ENCODE measurements around the gene LRCOL1. TPM values are rescaled to one million over a fixed set of nuclear protein-coding genes. Genes with fewer than 3 reads are reported as not detected.

Gene LRCOL1
- total and polyA plus RNA-seq, 2 of the 13 experiments (the other 11 are each of a cell fraction or from before 2014, with no cell fraction given) = not detected

DNA sequence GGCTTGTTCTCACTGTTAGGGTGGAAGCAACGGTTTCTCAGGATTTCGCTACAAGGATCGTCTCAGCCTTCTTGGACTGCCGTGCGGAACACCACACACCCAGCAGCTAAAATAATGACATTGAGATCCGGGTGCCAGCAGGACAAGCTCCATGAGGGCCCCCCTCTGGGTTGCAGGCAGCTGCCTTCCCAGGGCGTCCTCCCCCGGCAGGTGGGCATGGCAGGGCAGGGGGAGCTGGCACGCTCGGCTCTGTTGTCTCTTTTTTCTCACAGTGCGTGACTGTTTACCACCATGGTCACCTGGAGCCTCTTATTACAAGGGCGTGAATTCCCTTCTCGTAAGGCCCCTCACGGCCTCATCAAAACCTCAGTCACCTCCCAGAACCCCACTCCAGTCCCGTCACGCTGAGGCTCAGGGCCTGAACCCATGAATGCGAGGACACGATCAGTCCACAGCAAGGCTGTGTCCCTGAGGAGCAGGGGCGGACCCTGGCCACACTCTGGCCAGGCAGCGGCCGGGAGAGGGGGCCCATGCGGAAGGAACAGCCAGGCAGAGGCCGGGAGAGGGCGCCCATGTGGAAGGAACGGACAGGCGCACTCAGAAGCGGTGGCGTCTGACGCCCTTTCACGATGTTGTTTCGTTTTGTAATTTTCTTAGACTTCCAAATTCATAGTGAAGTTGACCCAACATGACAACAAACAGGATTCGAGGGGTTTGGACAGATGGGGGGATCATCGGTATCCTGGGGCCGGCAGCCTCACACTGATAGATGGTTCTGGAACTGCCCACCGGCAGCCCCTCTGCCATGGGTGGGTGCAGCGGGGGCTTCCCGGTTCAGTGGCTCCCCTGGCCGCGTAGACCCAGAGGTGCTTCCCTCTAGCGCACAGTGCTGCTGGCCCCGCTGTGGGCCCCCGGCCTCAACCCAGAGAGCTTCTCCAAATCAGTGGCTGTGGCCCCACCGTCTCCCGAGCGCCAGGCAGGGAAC, 10.0 kb downstream of the LRCOL1 start (continued):
- TF ChIP-seq, protein P1, sequence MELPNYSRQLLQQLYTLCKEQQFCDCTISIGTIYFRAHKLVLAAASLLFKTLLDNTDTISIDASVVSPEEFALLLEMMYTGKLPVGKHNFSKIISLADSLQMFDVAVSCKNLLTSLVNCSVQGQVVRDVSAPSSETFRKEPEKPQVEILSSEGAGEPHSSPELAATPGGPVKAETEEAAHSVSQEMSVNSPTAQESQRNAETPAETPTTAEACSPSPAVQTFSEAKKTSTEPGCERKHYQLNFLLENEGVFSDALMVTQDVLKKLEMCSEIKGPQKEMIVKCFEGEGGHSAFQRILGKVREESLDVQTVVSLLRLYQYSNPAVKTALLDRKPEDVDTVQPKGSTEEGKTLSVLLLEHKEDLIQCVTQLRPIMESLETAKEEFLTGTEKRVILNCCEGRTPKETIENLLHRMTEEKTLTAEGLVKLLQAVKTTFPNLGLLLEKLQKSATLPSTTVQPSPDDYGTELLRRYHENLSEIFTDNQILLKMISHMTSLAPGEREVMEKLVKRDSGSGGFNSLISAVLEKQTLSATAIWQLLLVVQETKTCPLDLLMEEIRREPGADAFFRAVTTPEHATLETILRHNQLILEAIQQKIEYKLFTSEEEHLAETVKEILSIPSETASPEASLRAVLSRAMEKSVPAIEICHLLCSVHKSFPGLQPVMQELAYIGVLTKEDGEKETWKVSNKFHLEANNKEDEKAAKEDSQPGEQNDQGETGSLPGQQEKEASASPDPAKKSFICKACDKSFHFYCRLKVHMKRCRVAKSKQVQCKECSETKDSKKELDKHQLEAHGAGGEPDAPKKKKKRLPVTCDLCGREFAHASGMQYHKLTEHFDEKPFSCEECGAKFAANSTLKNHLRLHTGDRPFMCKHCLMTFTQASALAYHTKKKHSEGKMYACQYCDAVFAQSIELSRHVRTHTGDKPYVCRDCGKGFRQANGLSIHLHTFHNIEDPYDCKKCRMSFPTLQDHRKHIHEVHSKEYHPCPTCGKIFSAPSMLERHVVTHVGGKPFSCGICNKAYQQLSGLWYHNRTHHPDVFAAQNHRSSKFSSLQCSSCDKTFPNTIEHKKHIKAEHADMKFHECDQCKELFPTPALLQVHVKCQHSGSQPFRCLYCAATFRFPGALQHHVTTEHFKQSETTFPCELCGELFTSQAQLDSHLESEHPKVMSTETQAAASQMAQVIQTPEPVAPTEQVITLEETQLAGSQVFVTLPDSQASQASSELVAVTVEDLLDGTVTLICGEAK (IDR thresholded peaks at IDR 0.05) = no peak
- TF ChIP-seq, protein P1 (CRISPR knock-in tag; IDR thresholded peaks at IDR 0.05) = 0 out of 2 replicates have a peak, but pooled peaks have one; percentile 32
- no peak for TF ChIP-seq PCBP2 (optimal IDR thresholded peaks at IDR 0.05; ENCODE audit: low read depth, low read length, poor library complexity, severe bottlenecking)
- TF ChIP-seq IRF2 (CRISPR knock-in tag; IDR thresholded peaks at IDR 0.05) = peak; percentile 73
- TF ChIP-seq ZMAT3 (CRISPR knock-in tag; conservative IDR thresholded peaks at IDR 0.05) = 0 out of 2 replicates have a peak, but pooled peaks have one; percentile 46
- peak; percentile 83 for TF ChIP-seq XRCC5 (optimal IDR thresholded peaks at IDR 0.05; ENCODE audit: low read length)
- no peak for TF ChIP-seq SOX13 (IDR thresholded peaks at IDR 0.05)
- TF ChIP-seq SOX13 (CRISPR knock-in tag; conservative IDR thresholded peaks at IDR 0.05 in 1 of 2, IDR thresholded peaks at IDR 0.05 in 1 of 2) = peak in 1 of 2 experiments; percentile 15; a peak in 1 of 4 replicates
- 0 out of 2 replicates have a peak, but pooled peaks have one; percentile 63 for TF ChIP-seq GZF1 (CRISPR knock-in tag; IDR thresholded peaks at IDR 0.05)
- TF ChIP-seq, protein P2, sequence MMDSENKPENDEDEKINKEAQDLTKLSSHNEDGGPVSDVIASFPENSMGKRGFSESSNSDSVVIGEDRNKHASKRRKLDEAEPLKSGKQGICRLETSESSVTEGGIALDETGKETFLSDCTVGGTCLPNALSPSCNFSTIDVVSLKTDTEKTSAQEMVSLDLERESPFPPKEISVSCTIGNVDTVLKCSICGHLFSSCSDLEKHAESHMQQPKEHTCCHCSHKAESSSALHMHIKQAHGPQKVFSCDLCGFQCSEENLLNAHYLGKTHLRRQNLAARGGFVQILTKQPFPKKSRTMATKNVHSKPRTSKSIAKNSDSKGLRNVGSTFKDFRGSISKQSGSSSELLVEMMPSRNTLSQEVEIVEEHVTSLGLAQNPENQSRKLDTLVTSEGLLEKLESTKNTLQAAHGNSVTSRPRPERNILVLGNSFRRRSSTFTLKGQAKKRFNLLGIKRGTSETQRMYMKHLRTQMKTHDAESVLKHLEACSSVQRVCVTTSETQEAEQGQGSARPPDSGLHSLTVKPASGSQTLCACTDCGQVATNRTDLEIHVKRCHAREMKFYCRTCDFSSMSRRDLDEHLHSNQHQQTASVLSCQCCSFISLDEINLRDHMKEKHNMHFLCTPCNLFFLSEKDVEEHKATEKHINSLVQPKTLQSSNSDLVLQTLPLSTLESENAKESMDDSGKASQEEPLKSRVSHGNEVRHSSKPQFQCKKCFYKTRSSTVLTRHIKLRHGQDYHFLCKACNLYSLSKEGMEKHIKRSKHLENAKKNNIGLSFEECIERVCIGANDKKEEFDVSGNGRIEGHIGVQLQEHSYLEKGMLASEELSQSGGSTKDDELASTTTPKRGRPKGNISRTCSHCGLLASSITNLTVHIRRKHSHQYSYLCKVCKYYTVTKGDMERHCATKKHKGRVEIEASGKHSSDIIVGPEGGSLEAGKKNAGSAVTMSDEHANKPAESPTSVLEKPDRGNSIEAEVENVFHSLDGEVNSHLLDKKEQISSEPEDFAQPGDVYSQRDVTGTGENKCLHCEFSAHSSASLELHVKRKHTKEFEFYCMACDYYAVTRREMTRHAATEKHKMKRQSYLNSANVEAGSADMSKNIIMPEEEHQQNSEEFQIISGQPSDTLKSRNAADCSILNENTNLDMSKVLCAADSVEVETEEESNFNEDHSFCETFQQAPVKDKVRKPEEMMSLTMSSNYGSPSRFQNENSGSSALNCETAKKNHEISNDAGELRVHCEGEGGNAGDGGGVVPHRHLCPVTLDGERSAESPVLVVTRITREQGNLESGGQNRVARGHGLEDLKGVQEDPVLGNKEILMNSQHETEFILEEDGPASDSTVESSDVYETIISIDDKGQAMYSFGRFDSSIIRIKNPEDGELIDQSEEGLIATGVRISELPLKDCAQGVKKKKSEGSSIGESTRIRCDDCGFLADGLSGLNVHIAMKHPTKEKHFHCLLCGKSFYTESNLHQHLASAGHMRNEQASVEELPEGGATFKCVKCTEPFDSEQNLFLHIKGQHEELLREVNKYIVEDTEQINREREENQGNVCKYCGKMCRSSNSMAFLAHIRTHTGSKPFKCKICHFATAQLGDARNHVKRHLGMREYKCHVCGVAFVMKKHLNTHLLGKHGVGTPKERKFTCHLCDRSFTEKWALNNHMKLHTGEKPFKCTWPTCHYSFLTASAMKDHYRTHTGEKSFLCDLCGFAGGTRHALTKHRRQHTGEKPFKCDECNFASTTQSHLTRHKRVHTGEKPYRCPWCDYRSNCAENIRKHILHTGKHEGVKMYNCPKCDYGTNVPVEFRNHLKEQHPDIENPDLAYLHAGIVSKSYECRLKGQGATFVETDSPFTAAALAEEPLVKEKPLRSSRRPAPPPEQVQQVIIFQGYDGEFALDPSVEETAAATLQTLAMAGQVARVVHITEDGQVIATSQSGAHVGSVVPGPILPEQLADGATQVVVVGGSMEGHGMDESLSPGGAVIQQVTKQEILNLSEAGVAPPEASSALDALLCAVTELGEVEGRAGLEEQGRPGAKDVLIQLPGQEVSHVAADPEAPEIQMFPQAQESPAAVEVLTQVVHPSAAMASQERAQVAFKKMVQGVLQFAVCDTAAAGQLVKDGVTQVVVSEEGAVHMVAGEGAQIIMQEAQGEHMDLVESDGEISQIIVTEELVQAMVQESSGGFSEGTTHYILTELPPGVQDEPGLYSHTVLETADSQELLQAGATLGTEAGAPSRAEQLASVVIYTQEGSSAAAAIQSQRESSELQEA (CRISPR knock-in tag; IDR thresholded peaks at IDR 0.05; ENCODE audit: not compliant biosample characterization) = peak; percentile 26

Measured in HepG2 (cell line).